Karpas-422 (cell line): Measurements from ENCODE around the gene CNPY3. TPM values are rescaled to one million over a fixed set of nuclear protein-coding genes. Genes with fewer than 3 reads are reported as not detected.
"Not testable (repeated sequence)": the region's sequence is repeated elsewhere in the genome, so short reads cannot be mapped to it uniquely, and the experiment has no call there.

Source experiments
- DNase-seq: peaks from one replicate; pipeline ENCODE4 v3.0.0-alpha.2; 2015
- H2AFZ ChIP-seq: fragments of 200-600 bp; sonication (generic); 2 replicates; pipeline ENCODE4 v1.6.1; 2014; ENCODE audit warnings: antibody characterized with exemption, low read length, mixed read lengths
- H3K27ac ChIP-seq: fragments of 200-600 bp; sonication (generic); 2 replicates; pipeline ENCODE4 v1.5.1; 2014; ENCODE audit warnings: mild to moderate bottlenecking, low read length, moderate library complexity
- H3K27me3 ChIP-seq: fragments of 200-600 bp; sonication (generic); 2 replicates; pipeline ENCODE4 v1.6.1; 2014; ENCODE audit warnings: low read length, mixed read lengths
- H3K36me3 ChIP-seq: fragments of 200-600 bp; sonication (generic); 2 replicates; pipeline ENCODE4 v1.6.1; 2014; ENCODE audit warnings: low read length, mixed read lengths; ENCODE audit not compliant: insufficient read depth
- H3K4me1 ChIP-seq: fragments of 200-600 bp; sonication (generic); 2 replicates; pipeline ENCODE4 v1.6.1; 2014; ENCODE audit warnings: mild to moderate bottlenecking, low read length, mixed read lengths
- H3K4me2 ChIP-seq: fragments of 200-600 bp; sonication (generic); 2 replicates; pipeline ENCODE4 v1.6.1; 2014; ENCODE audit warnings: low read length, low read depth, mild to moderate bottlenecking; ENCODE audit not compliant: poor library complexity, severe bottlenecking
- H3K4me3 ChIP-seq: fragments of 200-600 bp; sonication (generic); 2 replicates; pipeline ENCODE4 v1.5.1; 2014; ENCODE audit warnings: mild to moderate bottlenecking, antibody characterized with exemption, low read length, mixed read lengths
- H3K79me2 ChIP-seq: fragments of 200-600 bp; sonication (generic); 2 replicates; pipeline ENCODE4 v1.6.1; 2014; ENCODE audit warnings: mild to moderate bottlenecking, low read length, mixed read lengths
- H3K9ac ChIP-seq: fragments of 200-600 bp; sonication (generic); 2 replicates; pipeline ENCODE4 v1.6.0; 2014; ENCODE audit warnings: low read length
- H3K9me2 ChIP-seq: fragments of 200-600 bp; sonication (generic), shearing (Covaris generic); replicated peaks from 2 replicates; pipeline ENCODE4 v1.6.0; 2014; ENCODE audit warnings: mild to moderate bottlenecking, low read length, moderate library complexity; ENCODE audit not compliant: insufficient read depth
- H3K9me3 ChIP-seq: fragments of 300-700, 200-600 bp; sonication (generic); 2 replicates; pipeline ENCODE4 v1.6.1; 2014; ENCODE audit warnings: low read length, mixed read lengths
- H4K20me1 ChIP-seq: fragments of 200-600 bp; sonication (generic); 2 replicates; pipeline ENCODE4 v1.6.1; 2014; ENCODE audit warnings: mild to moderate bottlenecking, antibody characterized with exemption, low read length, low read depth; ENCODE audit not compliant: insufficient read depth
- total RNA-seq: library from RNA; depleted of rRNA; stranded (reverse); fragments of >200 nt; shearing (Covaris generic); gene quantifications from 2 replicates; pipeline ENCODE4 v1.2.3, GENCODE V29; 2014; ENCODE audit warnings: low replicate concordance

CNPY3 gene
- total RNA-seq, 1 experiment from 2014 or later, result 33.7 TPM

DNA sequence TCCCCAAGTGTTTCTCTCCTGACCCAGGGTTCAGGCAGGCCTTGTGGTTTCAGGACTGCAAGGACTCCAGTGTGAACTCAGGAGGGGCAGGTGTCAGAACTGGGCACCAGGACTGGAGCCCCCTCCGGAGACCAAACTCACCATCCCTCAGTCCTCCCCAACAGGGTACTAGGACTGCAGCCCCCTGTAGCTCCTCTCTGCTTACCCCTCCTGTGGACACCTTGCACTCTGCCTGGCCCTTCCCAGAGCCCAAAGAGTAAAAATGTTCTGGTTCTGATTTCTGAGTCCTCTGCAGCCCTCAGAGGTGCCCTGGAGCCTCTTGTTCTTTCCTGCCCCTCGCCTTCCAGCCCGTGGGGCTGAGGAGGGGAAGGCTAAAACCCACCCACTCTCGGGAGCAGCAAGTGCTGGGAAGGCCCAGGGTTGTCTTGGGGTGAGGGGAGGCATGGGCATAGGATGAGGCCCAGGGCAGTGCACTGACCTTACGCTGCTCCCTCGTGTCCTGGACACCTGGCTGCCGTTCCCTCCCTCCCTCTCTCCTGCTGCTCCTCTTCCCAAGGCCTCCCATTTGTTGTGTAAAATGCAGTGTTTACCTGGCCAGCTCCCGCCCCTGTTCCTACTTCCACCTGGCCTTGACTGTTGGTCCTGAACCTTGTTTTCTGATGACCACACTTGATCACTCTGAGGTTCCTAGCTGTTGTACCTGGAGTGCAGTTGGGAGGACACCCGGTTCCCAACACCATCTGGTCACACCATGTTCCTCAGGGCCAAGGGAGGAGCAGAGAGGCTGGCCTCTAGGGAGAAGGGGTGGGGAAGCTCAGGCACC lies 9.9 kb downstream of the CNPY3 start:
- H3K79me2 ChIP-seq, result peaks cover 23% of the 10 kb centered on the region
- DNase-seq, result no peak
- peaks cover 27% of the 10 kb centered on the region for H3K36me3 ChIP-seq

DNA sequence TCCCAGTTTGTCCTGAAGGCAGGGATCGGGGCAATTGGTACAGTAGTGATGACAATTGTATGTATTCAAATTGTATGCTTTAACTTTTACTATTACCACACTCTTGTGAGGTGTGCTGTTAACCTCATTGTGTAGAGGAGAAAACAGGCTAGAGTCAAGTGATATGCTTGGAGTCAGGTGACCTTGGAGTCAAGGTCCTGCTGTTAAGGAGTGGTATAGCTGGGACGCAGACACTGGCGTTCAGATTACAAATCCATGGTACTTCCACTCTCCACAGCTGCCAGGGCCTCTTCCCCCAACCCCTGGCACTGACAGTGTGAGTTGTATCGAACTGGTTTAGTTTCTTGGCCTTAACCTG lies 10.5 kb downstream of the CNPY3 start:
- no peaks in the 10 kb centered on the region for H3K27me3 ChIP-seq
- no peak overlapping the region for H3K4me2 ChIP-seq
- DNase-seq, result no peak
- peaks cover 18% of the 10 kb centered on the region for H3K79me2 ChIP-seq
- no peaks in the 10 kb centered on the region for H3K9me2 ChIP-seq
- H3K9me3 ChIP-seq, result no peaks in the 10 kb centered on the region
- peaks cover 23% of the 10 kb centered on the region for H3K36me3 ChIP-seq
- H3K9ac ChIP-seq, result no peak overlapping the region
- no peaks in the 10 kb centered on the region for H4K20me1 ChIP-seq
- no peak overlapping the region for H2AFZ ChIP-seq
- H3K4me1 ChIP-seq, result peaks cover 8% of the 10 kb centered on the region
- H3K27ac ChIP-seq, result no peak overlapping the region
- no peak overlapping the region for H3K4me3 ChIP-seq

More for the DNA sequence above, 9.9 kb downstream of the CNPY3 start:
- H4K20me1 ChIP-seq, result no peaks in the 10 kb centered on the region
- peaks cover 8% of the 10 kb centered on the region for H3K4me1 ChIP-seq
- no peak overlapping the region for H2AFZ ChIP-seq
- H3K27me3 ChIP-seq, result no peaks in the 10 kb centered on the region
- H3K9me2 ChIP-seq, result no peaks in the 10 kb centered on the region
- H3K9me3 ChIP-seq, result no peaks in the 10 kb centered on the region
- no peak overlapping the region for H3K4me3 ChIP-seq
- no peak overlapping the region for H3K9ac ChIP-seq
- no peak overlapping the region for H3K27ac ChIP-seq
- no peak overlapping the region for H3K4me2 ChIP-seq

DNA sequence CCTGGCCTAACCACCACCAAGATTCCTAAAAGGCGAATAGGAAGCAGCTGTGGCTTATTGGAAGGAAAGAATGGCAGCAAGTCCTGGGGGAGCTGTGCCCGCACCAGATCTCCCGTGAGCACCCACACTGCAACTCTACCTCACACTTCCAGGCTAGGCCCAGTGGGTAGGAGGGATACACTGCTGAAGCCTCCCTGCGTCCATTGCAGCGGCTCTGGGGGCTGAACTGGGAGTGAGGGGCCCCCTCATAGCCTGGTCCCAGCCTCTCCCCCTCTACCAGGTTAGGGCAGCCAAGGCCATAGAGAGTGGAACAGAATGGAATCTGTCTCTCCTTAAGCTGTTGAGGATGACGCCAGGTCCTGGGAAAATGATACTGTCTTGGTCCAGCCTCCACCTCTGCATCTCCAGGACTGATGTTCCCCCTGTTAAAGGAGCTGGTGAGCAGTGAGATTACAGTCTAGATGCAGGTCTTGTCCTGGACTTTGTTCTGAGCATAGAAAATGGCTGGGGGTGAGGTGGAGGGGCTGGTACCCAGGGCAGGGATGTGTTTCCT lies 11.3 kb downstream of the CNPY3 start:
- Histone ChIP-seq H3K9me2 (no peaks in the 10 kb centered on the region), H3K9me3 (no peaks in the 10 kb centered on the region), H3K36me3 (peaks cover 20% of the 10 kb centered on the region), H3K4me3 (no peak overlapping the region), H4K20me1 (no peaks in the 10 kb centered on the region), H3K27me3 (no peaks in the 10 kb centered on the region), H3K9ac (no peak overlapping the region), H3K4me2 (no peak overlapping the region), H2AFZ (no peak overlapping the region), H3K4me1 (peaks cover 8% of the 10 kb centered on the region), H3K27ac (no peak overlapping the region), H3K79me2 (peaks cover 15% of the 10 kb centered on the region)
- DNase-seq, result no peak

DNA sequence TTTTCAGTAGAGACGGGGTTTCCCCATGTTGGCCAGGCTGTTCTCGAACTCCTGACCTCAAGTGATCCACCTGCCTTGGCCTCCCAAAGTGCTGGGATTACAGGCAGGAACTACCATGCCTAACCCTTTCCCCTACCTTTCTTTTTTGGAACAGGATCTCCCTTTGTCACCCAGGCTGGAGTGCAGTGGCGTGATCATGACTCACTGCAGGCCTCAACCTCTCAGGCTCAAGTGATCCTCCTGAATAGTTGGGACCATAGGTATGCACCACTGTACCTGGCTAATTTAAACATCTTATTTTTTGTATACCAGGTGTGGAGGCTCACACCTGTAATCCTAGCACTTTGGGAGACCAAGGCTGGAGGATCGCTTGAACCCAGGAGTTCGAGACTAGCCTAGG lies 12.1 kb downstream of the CNPY3 start:
- not testable (repeated sequence) for H3K4me2 ChIP-seq, H3K79me2 ChIP-seq

DNA sequence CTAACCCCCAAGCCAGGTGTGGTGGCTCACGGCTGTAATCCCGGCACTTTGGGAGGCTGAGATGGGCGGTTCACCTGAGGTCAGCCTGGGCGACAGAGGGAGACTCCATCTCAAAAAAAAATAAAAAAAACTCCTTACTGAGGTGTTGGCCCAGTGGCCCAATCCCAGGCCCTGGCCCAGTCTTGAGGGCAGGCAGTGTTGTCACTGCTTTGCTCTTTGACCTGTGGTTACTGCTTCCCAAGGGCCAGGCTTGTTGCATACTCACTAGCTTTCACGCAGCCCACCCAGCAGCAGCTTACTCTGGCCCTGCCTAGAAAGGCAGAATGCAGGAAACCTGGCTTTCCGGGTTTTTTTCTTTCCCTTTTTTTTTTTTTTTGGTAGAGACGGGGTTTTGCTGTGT lies 13.2 kb downstream of the CNPY3 start:
- Histone ChIP-seq H3K36me3 (peaks cover 12% of the 10 kb centered on the region), H3K27me3 (no peaks in the 10 kb centered on the region), H3K79me2 (peaks cover 5% of the 10 kb centered on the region; the same call in 1 of the 2 replicates), H3K27ac (no peak overlapping the region), H2AFZ (no peak overlapping the region), H3K9me3 (no peaks in the 10 kb centered on the region), H3K4me1 (peaks cover 7% of the 10 kb centered on the region), H3K9me2 (no peaks in the 10 kb centered on the region), H3K4me3 (no peak overlapping the region), H4K20me1 (no peaks in the 10 kb centered on the region), H3K9ac (no peak overlapping the region), H3K4me2 (no peak overlapping the region)
- DNase-seq, result no peak

More for the DNA sequence above, 12.1 kb downstream of the CNPY3 start:
- not testable (repeated sequence) for H3K4me3 ChIP-seq, H3K4me1 ChIP-seq, H3K9me3 ChIP-seq, DNase-seq, H4K20me1 ChIP-seq, H3K27ac ChIP-seq, H3K9me2 ChIP-seq, H3K9ac ChIP-seq, H2AFZ ChIP-seq, H3K27me3 ChIP-seq
- peaks cover 12% of the 10 kb centered on the region for H3K36me3 ChIP-seq

DNA sequence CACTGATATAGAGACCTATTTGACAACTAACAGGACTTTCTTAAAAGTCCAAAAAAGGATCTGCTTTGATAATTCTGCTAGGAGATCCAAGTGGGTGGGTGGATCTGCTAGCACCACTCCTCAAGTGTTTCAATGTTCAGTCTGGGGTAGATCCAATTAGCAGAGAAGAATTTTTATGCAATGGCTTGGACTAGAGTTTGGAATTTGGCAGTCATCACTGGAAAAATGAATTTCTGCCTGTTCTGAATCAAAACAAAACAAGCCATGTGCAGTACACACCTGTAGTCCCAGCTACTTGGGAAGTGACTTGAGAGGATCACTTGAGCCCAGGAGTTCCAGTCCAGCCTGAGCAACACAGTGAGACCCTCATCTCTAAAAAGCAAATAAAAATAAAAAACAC lies 18.7 kb downstream of the CNPY3 start:
- Histone ChIP-seq H3K4me2 (no peak overlapping the region), H3K79me2 (no peaks in the 10 kb centered on the region), H3K36me3 (no peaks in the 10 kb centered on the region), H3K9ac (no peak overlapping the region), H3K27ac (no peak overlapping the region), H3K9me2 (no peaks in the 10 kb centered on the region), H3K9me3 (no peaks in the 10 kb centered on the region), H3K4me1 (no peaks in the 10 kb centered on the region), H3K27me3 (no peaks in the 10 kb centered on the region), H3K4me3 (no peak overlapping the region), H4K20me1 (no peaks in the 10 kb centered on the region), H2AFZ (no peak overlapping the region)
- DNase-seq, result no peak

DNA sequence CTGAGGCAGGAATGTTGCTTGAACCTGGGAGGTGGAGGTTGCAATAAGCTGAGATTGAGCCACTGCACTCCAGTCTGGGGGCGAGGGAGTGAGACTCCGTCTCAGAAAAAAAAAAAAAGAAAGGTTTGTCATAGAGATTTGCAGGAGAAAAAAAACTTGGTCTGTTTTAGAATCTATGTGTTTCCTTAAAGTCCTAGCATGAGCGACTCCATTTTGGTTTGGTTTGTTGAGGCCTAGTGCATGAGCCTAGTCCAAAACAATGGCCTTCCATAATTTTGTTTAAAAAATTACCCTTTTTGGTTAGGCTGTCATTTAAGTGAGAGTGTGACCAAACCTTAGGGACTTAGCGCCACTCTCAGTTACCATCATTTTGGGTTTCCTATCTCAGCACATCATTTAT lies 23.1 kb downstream of the CNPY3 start:
- H3K4me1 ChIP-seq, result no peaks in the 10 kb centered on the region
- no peak overlapping the region for H3K27ac ChIP-seq
- DNase-seq, result no peak

DNA sequence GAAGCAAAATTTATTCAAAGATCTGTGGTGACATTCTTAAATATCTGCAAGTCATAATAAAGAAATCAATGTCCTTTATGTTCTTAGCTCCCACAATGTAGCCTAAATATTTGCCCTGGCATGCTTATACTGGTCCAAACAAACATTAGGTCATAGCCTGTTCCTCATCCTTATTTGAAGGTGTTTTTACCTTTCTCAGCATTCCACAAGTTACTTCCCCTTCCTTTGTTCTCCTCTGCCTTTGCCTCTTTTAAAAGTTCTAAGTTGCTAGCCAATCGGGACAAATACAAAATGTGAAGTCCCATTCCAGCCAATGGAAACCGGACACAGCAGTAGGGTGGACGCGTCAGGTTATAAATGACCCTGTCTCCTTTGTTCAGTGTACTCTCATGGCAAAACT lies 25.1 kb downstream of the CNPY3 start:
- H3K9me3 ChIP-seq, H3K4me2 ChIP-seq, H3K27ac ChIP-seq, H3K36me3 ChIP-seq, H3K4me3 ChIP-seq, H3K79me2 ChIP-seq, H3K9me2 ChIP-seq, H3K4me1 ChIP-seq, H3K27me3 ChIP-seq, H2AFZ ChIP-seq, H4K20me1 ChIP-seq, H3K9ac ChIP-seq, DNase-seq: not testable (repeated sequence)

More for the DNA sequence above, 23.1 kb downstream of the CNPY3 start:
- Histone ChIP-seq H3K79me2 (no peaks in the 10 kb centered on the region), H3K27me3 (no peaks in the 10 kb centered on the region), H3K9ac (no peak overlapping the region), H4K20me1 (no peaks in the 10 kb centered on the region), H3K9me3 (no peaks in the 10 kb centered on the region), H2AFZ (no peak overlapping the region), H3K4me3 (no peak overlapping the region), H3K4me2 (no peak overlapping the region), H3K36me3 (no peaks in the 10 kb centered on the region), H3K9me2 (no peaks in the 10 kb centered on the region)
